NB4 (cell line): ENCODE measurements around the gene TOP2A.

Source experiments
- DNase-seq: peaks from one replicate; pipeline ENCODE4 v3.0.0; 2010; ENCODE audit warnings: low read depth
- H3K4me3 ChIP-seq: one replicate; pipeline ENCODE4 v1.5.1; 2011; ENCODE audit warnings: mild to moderate bottlenecking, low read depth, low read length, moderate library complexity
- CTCF ChIP-seq: IDR thresholded peaks from one replicate; pipeline ENCODE4 v1.5.1; 2012; ENCODE audit warnings: low read depth, low read length
- MYC ChIP-seq: IDR thresholded peaks from 2 replicates; pipeline ENCODE4 v1.6.1; 2011; ENCODE audit warnings: low read depth, low read length
- POLR2A ChIP-seq: IDR thresholded peaks from 2 replicates; pipeline ENCODE4 v1.6.1; 2011; ENCODE audit warnings: mild to moderate bottlenecking; ENCODE audit not compliant: insufficient read length; ENCODE audit errors: extremely low read depth
- TF ChIP-seq, protein P1 (sequence below): IDR thresholded peaks from 2 replicates; pipeline ENCODE4 v1.6.1; 2011; ENCODE audit warnings: low read depth, low read length

TOP2A gene

GRCh38 chr17:40454613-40454995 is 36.9 kb upstream of the TOP2A start:
- TF ChIP-seq MYC (no peak), POLR2A (no peak)
- TF ChIP-seq, protein P1, sequence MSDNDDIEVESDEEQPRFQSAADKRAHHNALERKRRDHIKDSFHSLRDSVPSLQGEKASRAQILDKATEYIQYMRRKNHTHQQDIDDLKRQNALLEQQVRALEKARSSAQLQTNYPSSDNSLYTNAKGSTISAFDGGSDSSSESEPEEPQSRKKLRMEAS, result no peak
- DNase-seq, result no peak
- H3K4me3 ChIP-seq, result no peak overlapping the region

DNA sequence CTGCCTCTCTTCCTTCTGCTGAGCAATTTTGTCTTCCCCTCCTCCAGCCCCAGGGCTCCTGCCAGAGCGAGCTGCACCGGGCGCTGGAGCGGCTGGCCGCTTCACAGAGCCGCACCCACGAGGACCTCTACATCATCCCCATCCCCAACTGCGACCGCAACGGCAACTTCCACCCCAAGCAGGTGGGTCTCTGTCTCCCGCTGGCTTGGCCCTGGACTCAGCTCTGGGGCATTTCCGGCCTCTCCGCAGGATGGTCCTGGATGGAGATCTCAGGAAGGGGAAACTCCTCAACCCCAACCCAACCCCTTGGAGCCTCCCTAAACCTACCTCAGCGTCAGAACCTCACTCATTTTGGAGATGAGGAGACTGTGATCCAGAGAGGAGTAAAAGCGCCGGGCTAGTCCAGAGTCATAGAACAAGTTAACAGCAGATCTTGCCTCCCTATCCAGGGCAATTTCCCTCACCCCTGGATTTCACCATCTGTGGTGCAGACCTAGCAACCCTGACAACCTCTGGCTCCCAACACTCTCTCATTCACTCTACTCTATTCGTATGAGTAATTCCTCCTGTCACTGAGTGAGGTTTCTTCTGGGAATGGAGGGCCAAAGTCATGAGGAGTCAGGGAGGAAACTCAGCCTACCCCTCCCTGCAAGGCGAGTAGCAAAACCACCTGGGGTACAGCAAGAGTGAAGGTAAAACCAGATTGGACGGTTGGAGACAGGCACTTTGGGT is 36.4 kb upstream of the TOP2A start:
- H3K4me3 ChIP-seq, result no peak overlapping the region
- DNase-seq, result no peak
- TF ChIP-seq, protein P1, result no peak
- TF ChIP-seq MYC (no peak), POLR2A (no peak), CTCF (no peak)

DNA sequence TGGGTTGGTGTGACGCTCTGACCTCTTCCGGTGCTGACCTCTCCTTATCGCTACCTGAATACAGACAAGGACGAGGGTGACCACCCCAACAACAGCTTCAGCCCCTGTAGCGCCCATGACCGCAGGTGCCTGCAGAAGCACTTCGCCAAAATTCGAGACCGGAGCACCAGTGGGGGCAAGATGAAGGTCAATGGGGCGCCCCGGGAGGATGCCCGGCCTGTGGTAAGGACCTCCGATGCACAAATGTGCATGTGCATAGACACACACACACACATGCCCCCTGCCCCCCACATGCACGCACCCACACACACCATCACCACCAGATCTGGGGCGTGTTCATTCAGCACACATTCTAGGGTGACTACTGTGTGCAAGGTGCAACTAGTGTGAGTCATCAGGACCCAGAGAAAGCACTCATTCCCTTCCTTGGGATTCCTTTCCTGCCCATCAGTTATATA is 35.3 kb upstream of the TOP2A start:
- no peak for DNase-seq
- no peak overlapping the region for H3K4me3 ChIP-seq
- TF ChIP-seq POLR2A (no peak), CTCF (no peak), MYC (no peak)
- TF ChIP-seq, protein P1, result no peak

- DNase-seq, result no peak
- H3K4me3 ChIP-seq, result no peak overlapping the region
- TF ChIP-seq MYC (no peak), CTCF (no peak), POLR2A (no peak)
- TF ChIP-seq, protein P1, result no peak
Observed at GRCh38 chr17:40452216-40452787, 34.6 kb upstream of the TOP2A start.

DNA sequence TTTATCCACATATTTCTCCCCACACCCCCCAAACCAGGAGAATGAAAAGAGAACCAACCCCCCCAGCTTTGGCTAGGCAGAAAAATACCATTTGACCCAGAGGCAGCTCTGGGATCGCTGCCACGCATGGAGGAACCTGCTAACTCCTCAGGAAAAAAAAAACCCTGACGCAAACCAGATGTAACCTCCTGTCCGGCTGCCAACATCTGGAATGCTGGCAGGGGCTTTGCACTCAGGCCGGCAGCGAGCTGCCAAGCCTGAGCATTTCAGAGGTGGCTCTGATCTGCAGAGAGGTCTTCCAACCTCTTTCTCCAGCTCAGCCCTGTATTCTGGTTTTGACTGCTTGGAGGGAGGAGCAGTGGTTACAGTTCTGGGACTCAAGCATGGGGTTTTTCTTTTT is 33.7 kb upstream of the TOP2A start:
- DNase-seq, result no peak
- TF ChIP-seq CTCF, result no peak
- TF ChIP-seq, protein P1, result no peak
- TF ChIP-seq MYC, result no peak
- no peak for TF ChIP-seq POLR2A
- H3K4me3 ChIP-seq, result no peak overlapping the region

- DNase-seq, result peak; percentile 65
- TF ChIP-seq CTCF (peak; percentile 60), POLR2A (no peak)
- H3K4me3 ChIP-seq, result no peak overlapping the region
Observed at GRCh38 chr17:40450175-40450574, 32.5 kb upstream of the TOP2A start.
